Measurements from ENCODE around the gene WNT11.
A peak's percentile ranks its signal among the peaks of the same experiment; 100 is the strongest.

The WNT11 gene

DNA sequence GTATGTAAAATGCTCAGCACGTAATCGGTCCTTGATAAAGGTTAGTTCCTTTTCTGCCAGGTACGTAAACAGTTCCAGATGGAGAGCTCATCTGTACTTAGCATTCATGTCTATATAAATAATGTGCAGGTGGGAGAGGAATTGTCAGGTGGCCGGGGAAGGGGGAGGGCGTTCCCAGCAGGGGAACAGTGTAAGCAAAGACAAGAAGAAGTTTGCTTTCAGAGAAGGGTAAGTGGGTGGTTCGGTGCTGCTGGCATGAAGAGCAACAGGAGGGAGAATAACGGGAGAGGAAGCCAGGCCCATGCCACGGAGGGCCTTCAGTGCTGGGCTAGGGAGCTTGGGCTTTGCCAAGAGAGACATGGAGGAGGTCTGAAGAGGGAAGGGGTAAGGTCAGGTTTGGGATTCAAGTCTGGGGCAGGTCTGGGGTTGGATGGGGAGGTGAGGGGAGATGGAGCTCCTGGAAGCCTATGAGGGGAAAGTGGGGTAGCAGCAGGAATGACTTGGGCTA, 11.4 kb upstream of the WNT11 start:
- peak; percentile 75 for DNase-seq

DNA sequence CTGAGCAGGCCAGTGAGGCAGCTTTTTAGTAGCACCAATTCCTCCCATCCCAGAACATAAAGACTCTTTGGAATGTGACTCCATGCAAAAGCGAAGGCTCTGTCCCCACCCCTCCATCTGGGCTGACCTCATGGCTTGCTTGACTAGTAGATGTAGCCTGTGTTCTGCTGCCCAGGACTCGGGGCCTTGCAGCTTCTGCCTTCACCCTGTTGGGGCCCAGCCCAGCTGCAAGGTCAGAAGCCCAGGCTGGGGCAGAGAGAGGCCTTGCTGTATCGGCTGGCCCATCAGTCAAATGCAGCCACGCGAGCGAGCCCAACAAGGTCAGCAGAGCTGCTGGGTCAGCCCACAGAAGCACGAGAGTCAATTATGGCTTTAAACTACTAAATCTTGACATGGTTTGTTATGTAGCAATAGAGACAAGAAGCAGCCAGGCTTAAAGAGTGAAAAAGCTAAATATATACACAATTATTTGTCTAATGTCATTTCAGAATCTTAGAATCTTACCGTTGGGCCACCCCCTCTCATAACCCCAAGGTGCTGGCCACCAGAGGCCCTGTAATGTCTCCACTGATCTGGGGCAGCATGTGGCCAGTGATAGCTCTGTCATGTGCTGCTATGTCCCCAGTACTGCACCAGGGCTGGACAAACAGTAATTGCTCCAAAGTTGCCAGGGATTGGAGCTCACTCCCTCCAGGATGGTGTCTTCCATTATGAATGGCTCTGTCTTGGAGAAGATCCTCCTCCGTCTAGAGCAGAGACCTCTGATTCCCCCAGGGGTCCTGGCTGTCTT, 10.4 kb upstream of the WNT11 start:
- DNase-seq, result no peak

DNA sequence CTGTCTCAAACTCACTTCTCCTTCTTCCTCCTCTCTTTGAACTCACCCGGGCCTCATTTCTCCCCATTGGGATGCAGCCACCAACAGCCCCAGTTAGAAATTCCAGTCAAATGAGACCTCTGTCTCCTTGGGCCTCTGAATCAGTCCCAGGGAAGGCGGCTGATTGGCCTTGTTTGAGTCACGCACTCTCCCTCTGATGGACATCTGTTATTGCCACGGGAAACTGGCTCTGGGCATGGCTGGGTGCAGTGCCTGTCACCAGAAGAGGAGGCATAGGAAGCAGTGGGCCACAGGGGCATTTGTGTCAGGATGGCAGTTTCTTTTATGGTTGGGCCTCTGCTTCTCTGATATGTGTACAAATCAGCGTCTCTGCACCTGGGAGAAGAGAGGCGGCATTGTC, 9.6 kb upstream of the WNT11 start:
- DNase-seq, result no peak

DNA sequence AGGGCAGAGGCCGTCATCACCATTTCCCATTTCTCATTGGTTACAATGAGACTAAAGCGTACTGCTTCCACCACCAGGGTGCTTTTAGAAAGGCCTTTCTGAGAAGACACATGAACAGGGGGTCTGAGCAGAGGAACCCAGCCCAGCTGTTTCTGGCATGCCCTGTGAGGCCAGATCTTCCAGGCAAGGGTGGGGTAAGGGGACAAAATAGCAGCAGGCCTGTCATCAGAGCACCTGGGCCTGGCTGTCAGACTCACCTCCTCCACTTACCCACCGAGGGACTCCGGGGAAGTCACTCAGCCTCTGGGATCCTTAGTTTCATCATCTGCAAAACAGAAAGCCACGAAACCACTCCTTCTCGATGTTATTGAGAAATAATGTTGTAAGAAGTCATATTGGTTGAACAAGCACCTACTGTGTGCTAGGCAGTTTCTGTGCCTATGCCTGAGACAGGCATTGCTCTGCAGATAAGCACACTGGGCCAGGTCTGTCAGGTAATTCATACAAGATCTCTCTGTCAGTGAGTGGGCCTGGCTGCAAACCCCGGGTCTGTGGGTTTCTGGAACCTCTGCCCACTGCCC, 8.8 kb upstream of the WNT11 start:
- no peak for DNase-seq

DNA sequence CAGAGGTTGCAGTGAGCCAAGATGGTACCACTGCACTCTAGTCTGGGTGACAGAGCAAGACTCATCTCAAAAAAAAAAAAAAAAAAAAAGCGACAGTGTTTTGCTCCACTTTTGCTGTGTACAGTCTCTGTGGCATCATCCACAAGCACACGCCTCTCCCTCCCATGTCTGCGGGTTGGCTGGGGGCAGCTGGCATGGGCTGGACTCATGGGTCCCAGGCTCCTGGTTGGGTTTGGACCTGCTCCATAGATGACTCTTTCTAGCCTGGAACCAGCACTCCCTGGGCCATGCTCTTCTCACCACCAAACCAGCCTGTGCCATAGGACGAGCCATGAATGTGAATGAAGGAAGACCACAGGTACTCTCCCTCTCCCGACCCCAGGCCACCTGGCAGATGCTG, 7.9 kb upstream of the WNT11 start:
- DNase-seq, result no peak

DNA sequence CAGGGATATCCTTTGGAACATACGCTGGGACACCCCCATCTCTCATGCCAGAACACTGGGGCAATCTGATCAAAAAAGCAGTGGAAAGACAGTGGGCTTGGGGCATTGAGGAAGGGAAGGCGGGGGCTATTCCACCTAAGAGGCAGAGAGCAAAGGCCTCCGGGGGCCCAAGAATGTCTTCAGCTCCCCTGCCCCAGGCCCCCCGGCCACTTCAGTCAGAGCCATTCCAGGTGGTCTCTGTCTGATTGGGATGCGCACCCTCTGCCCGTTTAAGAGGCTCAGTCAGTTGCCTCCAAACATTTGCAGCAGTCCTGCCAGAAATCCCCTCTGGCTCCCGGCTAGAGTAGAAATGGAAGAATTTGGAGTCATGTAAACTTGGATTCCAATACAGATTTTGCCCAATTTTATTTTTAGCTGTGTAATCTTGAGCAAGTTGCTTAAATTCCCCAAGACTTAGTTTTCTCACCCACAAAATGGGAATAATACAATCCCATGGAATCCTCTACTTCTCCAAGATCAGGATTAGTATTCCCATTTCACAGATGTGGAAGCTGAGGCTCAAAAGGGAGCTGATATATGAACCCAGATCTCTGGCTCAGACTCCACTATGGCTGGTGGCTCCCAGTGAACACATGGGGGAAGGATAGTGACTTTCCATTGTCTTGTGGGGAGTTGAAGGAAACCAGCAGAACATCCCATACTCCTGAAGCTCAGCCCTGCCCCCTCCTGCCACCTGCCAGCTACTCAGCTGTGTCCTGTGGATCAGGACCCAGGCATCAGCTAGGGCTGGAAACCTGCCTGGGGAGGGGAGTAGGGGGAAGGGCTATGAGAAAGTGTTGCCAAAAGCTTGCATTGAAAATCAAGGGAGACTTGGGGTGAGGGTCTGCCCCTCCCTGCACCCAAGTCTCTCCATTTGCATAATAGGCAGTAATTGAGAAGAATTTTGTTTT, 6.1 kb upstream of the WNT11 start:
- DNase-seq, result no peak

DNA sequence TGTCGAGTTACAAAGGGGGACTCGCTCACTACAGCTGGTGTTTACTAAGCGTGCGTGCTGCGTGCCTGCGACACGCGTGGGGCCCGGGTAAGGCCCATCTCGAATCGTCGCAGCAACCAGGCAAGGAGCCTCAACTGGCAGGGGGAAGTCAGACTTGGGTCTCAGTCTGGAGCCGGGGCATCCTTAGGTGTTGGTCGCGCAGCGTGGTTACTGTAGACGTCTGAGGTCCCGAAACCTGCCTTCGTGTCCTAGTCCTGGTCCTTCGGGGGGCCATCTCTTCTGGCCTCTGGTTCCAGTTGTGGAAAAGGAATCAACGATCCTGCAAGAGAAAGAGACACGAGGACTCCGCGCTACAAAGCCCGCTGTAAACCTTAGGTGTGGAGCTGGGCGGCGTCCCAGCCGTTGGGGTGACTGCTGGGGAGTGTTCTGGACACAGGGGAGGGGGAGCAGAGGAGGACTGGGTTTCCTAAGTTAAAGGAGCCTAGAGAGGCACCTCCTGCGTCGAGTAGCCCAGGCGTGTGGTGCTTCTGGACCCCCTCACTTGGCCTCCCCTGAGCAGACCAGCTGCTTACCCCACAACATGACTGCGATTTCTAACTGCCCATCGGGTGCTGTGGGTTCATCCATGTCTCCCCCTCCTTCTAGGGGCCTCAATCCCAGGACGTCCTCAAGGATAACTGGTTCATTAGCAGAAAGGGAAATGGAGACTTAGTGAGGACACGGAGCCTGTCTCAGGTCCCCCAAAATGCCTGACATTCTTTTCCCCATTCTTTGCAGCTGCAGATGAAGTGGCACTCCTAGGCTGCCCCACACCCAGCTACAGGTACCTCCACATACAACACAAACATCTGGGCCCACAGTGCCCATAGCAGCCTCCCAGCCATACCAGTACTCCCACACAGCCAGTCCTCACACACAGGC, 4.9 kb upstream of the WNT11 start:
- DNase-seq, result no peak

DNA sequence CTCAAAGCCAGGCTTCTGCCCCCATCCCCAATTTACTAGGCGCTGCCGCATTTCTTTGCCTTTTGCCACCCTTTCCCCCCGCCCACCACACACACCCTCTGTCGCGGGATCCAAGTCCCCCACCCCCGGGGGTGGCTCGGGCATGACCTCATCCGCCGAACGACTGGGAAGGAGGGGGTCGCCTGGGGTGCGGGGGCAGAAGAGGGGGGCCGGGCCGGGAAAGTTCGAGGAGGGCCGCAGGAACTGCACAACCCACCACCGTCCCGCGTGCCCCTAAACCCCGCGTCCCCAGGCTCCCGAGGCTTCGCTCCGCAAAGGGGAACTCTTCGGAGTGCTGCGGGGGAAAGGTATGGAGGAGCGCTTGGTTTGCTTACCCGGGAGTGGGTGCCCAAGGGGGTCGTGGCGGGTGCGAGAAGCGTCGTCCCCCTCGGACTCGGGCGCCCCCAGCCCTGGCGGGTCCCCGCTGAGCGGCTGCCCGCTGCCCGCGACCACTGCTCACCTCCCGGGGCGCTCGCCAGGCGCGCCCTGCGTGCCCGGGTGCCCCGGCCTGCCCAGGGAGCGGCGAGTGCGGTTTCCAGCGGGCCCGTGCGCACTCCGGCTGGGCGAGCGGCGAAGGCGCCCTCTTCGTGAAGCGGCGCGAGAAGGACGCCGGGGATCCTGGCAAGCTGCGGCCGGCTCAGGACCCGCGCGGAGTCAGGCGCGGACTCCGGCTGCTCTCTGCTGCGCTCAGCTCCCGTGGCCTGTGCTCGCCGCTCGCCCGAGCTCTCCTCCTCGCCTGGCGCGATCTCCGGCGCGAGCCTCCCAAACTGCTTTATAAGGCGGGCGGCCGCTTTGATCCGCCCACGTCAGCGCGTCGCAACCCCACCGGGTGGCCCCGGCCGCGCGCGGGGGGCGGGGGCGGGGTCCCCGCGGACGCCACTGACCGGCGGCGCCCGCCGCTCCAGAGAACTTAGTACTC, 4.0 kb upstream of the WNT11 start:
- DNase-seq, result no peak

DNA sequence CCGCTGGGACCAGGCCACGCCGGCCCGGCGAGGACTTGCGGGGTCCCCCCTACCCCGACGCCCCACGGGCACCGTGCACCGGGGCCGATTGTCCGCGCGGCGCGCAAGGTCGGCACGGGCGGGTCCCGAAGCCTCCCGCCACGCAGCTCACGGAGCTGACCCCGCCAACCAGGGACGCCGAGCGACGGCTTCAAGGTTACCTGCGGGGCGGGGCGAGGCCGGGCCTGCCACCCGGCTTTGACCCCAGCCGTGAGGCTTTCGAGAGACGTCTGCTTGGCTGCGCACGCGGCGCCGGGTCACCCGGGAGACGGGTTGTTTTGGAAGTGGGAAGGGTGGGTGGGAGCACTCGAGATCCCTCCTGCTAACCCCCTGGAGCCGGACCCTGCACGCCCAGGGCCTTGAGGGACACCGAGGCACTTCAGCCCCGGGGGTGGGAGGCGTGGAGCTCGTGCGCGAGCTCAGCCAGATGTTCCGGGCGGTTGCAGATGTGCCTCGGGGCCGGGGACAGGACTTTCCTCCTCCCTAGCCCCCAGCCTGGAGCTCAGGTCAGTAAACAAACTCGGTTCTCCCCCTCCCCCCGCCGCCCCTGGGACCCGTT, 3.2 kb upstream of the WNT11 start:
- no peak for DNase-seq

DNA sequence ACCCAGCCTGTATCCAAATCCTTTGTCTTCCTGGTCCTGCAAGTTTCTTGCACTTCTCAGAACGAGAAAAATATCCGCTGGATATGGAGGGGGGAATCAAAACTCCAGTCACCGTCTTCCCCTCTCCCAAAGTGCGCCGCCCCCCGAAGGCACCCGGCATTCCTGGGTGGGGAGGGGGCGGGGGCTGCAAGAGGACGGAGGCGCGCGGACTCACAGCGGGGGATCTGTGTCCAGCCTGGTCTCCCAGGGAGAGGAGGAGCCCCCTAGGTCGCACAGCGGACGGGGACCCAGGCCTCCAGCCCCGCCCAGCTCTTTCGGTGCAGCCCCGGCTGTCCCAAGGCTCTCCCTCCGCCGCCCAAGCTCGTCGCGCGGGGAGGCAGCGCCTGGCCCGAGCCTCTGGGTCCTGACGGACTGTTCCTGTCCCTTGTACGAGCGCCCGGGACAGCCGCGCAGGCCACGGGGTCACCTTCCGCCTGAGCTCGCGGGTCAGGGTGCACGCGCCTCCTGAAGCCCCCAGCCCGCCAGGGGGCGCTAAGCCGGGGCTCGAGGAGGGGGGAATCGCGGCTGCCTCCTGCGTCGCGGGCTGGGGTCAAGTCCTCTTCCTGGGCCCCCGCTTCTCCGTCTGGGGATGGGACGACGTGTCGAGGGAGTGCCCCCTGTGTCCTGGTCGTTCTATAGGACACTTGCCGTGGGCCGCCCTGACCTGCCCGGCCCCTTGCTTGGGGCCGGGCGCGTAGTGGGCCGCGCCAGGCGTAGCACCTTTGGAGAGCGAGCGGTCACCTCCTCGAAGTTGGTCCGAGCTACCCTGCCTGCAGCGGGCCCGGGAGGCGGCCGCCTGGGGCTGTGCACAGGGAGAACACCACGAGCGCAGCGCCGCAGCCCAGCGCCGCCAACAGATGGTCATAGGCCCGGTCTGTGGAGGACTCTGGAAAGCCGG, 2.4 kb upstream of the WNT11 start:
- no peak for DNase-seq

DNA sequence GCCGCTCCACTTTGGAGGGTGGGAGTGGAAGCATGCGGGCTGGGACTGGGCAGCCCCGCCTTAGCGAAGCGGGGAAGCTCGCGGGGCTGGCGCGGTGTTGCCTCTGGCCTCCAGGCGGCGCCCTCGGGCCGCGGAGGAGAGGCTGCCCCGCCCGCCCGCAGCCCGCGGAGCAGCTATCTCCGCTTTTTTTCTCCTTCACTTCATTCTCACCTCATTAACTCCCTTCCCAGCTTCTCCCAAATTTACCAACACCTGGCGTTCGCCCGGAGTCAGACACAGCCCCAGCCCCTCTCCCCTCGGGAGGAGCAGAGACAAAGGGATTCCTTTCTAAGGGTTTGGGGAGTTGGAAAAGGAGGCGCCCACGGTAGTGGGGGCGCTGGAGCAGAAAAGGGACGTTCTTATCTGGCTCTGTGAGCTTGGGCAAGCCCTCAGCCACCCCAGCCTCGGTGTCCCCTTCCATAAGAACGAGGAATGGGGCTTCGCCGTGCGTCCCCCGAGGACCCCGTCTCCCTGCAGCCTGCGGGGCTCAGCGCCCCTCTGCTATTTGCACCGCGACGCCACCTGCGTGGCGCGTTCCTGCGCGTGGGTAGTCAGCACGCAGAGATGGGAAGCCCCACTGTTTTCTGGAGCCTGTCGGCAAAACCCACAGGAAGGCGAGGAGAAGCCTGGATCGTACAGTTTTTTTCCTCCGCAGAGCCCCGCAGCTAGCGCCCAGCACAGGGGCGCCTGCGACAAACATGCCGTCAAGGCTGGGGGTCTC, 1.5 kb upstream of the WNT11 start:
- DNase-seq, result peak; percentile 63

DNA sequence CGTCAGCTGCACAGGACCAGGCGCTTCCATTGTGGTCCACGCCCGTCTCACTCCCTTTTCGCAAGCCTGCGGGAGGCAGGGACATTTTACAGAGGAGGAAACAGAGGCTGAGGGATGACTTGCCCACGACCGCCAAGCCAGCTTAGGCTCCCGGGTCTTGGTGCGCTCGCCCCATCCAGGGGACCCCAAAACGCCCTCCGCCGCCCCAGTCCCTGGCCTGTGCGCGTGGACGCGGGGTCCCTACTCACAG, 300 bp downstream of the WNT11 start:
- no peak for DNase-seq

DNA sequence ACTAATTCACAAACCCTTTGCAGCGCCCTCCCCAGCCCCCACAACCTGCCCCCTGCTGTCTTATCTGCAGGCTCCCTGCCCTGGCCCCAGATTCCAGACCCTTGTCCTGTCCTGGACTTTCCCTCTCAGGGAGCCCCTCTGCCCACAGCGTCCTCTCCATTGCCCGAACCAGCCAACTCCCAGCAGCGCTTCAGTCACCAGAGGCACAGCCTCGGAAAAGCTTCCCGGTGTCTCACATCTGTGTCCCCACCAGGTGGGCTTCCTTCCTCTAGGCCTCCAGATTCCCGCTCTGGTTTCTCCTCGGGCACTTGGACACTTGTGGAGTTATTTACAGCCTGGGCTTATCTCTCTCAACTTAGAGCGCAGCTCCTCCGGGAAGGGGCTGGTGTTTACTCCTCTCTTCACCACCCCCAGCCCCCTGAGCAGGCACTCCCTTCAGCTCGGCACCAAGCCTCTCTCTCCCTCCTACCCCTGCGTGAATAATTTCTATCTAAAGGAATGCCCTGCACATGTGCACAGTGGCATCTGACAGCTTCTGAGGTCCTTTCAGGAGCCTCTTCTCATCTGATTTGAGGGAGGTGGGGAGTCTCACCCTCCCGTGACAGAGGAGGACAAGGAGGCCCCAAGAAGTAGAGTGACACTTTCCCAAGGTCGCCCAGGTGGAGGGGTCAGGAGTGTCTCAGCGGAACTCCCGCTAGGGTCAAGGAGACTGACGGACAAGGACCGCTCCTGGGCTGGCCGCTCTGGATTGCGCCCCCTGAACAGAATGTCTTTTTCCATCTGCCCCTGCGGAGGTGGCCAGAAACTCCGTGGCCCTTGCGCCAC, 838 bp downstream of the WNT11 start:
- no peak for DNase-seq

DNA sequence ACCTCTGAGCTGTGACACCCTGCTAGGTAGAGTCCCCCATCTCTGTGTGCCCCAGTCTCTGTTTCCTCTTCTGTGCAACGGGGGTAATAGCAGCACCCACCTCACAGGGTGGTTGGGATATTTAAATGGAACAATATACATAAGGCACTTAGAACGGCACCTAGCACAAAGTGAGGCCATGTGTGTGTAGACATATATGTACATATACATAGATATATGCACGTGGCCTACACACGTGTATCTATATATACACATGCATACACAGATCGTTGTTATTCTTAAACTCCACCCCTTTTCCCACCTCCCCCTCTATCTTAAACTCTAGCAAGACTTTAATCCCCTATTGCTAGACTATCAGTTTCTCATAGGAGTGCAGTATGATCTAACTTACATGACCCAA, 2.4 kb downstream of the WNT11 start:
- DNase-seq, result no peak

DNA sequence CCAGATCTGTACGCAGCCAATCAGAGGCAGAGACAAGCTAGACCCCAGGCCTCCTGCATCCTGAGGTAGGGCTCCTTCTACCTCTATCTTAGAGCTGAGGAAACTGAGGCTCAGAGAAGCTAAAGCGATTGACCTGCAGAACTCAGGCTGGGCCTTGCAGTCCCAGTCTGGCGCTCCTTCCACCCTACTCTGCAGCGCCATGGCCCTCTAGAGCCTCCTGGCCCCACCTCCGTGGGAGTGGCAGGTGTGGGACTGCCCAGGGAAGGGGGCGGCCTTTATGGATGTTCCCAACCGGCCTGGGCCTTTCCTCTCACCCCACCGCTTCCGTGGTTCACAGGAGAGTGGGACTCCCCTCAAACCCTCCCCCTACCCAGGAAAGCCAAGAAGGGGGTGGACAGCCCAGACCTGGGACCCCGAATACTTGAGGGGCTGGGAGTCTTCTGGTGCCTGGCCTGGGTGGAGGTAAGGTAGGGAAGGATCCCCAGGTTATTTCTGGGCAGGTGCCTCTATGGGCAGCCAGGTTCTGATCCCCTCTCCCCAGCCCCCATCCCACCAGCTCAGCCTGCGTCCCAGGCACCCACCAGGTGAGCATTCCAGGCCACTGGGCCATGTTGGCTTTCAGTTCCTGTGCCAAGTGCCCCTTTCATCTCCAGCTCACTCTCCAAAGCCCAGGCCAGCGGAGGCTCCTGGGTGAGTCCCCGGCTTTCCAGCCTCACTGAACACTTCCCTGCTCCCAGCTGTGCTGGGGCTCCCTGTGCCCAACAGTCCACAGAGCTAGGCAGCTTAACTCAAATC, 3.0 kb downstream of the WNT11 start:
- DNase-seq, result no peak

DNA sequence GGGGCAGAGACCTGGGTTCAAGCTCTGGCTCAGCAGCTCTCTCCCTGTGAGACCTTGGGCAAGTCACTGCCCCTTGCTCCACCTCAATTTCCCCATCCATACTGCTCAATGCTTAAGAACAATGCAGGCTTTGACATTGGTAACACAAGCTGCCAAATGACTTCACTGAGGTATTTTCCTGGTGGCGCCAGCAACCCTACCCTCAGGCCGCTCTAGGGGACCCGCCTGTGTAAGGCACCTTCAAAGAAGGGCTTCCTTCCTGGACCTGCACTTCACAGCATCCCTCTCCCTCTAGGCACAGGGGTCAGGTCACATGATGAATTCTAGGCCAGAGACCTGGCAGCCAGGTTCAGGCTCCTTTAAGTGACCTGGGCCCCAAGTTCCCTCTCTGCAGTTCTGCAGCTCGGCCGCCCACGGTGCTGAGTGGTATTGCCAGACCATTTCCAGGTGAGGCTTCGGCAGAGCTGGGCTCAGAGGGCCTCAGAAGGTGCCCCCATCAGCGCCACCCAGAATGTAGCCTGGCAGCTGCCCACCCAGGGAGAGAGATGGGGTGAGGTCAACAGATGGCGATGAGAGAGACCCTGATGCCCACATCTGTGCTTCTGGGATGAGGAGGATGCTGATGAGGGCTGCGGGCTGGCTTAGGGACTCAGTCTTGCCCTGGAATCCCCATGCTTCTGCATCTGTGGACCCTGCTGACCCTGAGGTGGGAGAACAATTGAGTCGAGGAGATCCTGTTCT, 4.5 kb downstream of the WNT11 start:
- DNase-seq, result no peak

DNA sequence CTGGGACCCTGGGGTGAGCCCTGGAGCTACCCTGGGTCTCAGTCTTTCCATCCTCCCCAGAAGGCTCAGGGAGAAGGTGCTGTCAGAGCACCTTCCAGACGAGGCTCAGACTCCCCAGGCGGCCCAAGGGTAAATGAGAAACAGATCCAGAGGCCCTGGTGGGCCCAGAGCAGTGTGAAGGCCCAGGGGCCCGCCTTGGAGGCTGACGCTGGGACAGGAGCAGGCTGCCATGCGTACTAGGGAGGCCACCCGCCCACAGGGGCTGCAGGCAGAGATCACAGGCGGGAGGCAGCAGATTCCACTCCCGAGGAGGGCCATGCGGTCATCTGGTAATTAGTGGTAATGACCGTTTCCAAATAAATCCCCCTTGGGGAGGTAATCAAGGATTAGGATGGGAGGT, 5.2 kb downstream of the WNT11 start:
- DNase-seq, result no peak
